Ramos (cell line): ENCODE measurements around the gene BIN1.

Experiments
- in situ Hi-C: fragments of 300-500 bp; cut with MboI; formaldehyde crosslinking; loops from one replicate; pipeline ENCODE4 v1.14.3; 2022; ENCODE audit warnings: low sequenced_read_pairs; ENCODE audit not compliant: unreplicated experiment

BIN1 gene, protein sequence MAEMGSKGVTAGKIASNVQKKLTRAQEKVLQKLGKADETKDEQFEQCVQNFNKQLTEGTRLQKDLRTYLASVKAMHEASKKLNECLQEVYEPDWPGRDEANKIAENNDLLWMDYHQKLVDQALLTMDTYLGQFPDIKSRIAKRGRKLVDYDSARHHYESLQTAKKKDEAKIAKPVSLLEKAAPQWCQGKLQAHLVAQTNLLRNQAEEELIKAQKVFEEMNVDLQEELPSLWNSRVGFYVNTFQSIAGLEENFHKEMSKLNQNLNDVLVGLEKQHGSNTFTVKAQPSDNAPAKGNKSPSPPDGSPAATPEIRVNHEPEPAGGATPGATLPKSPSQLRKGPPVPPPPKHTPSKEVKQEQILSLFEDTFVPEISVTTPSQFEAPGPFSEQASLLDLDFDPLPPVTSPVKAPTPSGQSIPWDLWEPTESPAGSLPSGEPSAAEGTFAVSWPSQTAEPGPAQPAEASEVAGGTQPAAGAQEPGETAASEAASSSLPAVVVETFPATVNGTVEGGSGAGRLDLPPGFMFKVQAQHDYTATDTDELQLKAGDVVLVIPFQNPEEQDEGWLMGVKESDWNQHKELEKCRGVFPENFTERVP

DNA sequence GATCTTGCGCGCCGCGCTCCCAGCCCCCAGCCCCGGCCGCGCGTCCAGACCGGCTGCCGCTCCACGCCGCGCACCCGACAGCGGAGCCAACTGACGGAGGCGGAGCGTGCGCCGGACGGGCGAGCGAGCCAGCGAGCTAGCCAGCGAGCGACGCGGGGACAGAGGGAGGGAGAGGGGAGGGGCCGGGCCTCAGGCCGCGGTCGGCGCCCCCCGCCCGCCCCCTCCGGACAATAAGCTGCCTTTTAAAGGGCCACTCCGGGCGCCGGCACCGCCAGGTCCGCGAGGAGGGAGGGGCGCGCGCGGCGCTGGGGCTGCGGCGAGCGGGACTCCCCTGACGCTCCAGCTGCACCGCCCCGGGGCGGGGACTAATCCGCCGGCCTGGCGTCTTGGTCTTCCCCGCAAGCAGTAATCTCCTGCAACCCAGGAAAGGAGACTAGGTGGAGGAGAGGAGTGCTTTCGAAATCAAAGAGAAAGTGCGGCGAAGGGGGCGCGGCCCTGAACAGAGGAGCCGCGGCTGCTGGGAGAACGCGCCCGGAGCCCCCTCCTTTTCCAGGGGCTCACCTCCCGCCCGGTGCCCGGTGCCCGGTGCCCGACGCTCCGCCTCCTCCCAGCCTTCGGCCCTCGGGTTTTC is at the start of gene BIN1:
Gene BIN1, minus strand, starts transcription at position 164 of the 631 bp plus-strand sequence. CDS start 211 bp downstream, outside the sequence.
- in situ Hi-C loops: no loop called here

DNA sequence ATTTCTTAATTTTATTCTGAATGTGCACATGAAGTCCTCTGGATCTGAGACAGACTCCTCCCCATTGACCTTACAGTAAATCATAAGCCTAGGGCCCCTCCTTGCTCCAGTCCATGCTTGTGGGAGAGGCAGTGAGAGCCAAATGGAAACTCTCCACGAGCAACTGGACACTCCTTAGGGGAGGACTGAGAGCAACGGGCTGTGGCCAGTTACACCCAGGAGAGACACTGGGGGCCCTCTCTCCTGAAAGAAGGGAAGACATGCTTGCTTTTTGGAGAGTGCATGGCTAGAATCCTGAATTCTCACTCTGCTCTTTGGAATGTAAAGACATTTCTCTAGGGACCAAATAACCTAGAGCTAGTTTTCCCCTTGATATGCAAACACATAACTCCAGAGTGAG is 49.0 kb upstream of the BIN1 start:
- in situ Hi-C loops: no loop called here

DNA sequence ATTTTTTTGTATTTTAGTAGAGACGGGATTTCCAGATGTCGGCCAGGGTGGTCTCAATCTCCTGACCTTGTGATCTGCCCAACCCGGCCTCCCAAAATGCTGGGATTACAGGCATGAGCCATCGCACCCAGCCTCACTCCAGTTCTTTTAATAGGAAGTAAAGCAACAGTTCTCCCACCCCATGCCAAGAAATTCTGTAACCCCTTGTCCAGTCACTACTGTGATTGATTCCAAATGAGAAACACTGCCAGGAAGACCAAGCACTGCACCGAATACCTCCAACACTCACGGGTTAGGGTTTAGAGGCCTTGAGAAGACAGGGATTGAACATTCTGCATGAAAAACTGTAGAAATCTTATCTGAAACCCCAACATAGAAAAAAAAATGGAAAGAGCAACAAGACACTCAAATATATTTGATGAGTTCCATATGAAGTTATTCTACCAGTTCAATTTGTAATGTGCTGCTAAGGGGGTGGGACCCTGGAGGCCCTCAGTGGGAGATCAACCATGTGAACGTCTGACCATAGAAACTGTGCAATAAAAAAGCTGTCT is 48.2 kb upstream of the BIN1 start:
- in situ Hi-C loops: no loop called here

DNA sequence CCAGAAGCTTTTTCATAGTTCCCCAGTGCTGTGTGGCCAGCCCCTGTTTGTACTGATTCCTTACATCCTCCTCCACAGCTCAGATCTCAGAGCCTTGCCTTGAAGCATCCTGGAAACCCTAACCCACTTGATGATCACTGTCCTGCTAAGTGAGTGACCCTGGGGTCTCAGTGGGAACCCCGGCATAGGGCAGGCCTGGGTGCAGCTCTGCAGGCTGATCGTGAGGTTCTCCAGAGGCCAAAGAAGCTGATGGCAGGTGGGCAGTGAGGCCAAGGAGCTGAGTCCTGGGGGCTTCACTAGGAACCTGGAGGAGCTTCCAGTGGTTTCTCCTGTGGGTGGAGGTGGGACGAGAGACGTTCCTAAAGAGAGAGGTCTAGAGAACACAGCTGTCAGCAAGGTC is 47.4 kb upstream of the BIN1 start:
- in situ Hi-C loops: no loop called here

DNA sequence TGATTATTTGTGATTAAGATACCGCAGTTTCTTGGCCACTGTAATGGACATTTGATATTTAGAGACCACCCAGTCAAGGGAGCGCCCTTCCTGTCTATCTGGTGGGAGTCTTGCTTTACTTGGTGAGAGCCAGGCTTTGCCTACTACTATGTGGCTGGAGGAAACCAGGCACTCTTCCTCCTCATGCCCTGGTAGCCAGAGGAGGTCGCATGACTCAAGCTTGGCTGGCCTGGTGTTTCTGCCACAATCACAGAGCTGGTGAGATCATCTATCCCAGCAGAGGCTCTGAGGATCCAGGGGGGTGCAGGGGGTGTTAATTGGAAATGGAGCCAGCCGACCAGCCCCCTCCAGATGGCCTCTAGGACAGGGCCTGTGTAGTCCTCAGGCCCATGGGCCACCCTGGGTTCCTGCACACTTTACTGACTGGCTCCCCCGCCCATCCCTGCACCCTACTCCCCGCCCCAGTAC is 46.8 kb upstream of the BIN1 start:
- in situ Hi-C loops: no loop called here

DNA sequence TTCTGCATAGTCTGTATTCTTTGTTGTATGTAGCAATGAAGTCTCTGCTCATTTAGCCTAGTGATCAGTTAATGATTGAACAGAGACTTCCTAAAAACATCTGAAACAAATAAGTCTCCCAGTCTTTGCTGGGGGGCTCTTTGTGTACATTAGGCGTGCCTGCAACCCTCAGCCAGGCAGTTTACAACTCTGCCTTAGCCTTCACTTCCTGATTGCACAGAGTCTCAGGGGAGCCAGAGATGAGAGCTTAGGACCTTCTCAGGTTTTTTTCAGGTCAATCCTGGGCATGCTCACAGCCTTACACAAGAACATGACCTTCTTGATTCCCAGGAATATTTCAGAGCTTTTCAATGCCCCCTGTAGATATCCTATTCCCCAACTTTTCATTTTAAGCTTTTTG is 44.0 kb upstream of the BIN1 start:
- in situ Hi-C loops: no loop called here

DNA sequence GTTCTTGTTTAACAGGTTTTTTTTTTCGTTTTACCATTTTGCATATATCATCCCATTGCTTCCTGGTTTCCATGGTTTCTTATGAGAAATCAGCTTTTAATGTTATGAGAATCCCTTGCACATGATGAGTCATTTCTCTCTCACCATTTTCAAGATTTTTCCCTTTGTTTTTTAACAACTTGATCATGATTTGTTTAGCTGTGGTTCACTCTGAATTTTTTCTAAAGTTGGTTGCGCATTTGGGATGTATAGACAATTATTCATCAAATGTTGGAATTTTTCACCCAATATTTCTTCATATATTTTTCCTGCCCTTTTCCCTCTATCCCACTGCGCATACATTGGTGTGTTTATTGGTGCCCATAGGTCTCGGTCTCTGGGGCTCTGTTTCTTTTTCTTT is 42.4 kb upstream of the BIN1 start:
- in situ Hi-C loops: no loop called here

DNA sequence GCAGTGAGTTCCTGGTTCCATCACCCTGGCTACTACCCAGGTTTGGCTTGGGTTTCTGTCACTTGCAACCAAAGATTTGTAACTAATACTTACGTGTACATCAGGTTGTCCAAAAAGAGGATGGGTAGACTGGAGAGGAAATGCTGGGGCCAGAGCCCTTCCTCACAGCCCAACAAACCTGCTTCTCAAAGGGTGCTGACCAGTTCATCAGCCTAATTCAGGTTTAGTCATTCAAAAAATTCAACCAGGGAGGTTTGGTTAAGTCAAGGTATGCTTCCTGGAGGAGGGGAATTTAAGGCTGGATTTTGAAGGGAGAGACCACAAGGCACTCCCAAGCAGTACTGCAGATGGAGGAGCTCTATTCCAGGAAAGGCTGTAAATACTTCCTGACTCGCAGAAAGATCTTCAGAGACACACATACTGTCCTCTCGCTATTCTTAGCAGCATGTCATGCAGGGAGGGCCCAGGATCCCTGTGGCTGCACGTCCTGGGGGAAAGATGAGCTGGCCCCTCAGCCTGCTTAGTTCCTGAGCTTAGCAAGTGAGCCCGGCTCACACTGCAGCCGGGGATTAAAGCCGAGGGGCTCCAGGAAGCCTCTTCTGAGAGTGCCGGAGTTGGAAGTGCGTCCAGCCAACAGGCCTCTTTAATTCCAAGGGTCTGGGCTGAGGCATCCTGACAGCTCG is 40.0 kb upstream of the BIN1 start:
- in situ Hi-C loops: no loop called here

DNA sequence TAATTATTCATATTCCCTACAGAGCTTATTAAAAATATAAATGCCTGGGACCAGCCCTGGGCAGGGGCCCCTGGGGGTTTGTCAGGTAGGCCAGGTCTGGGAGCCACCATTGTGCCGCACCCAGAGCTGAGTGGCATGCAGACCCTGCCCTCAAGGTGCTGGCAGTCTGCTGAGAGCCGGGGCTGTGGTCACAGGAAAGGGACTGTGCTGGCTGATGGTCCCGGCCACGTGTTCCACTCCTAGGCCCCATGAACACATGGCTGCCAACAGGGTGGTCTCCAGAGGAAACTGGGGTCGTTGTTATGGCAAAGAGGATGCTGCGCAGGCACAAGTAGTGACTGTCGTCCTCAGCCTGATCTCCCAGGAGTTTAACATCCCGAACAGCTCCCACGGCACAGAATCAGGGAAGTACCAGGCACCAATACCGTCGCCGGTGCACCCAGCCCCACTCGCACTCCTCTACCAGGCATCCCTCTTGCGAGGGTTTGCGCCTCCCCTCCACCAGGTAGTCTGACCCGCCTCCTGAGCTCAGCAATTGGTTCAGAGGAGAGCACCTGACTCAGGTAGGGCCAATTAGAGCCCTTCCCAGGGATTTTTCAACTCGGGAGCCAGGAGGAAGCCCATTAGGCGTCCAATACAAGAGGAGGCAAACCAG is 39.2 kb upstream of the BIN1 start:
- in situ Hi-C loops: no loop called here

DNA sequence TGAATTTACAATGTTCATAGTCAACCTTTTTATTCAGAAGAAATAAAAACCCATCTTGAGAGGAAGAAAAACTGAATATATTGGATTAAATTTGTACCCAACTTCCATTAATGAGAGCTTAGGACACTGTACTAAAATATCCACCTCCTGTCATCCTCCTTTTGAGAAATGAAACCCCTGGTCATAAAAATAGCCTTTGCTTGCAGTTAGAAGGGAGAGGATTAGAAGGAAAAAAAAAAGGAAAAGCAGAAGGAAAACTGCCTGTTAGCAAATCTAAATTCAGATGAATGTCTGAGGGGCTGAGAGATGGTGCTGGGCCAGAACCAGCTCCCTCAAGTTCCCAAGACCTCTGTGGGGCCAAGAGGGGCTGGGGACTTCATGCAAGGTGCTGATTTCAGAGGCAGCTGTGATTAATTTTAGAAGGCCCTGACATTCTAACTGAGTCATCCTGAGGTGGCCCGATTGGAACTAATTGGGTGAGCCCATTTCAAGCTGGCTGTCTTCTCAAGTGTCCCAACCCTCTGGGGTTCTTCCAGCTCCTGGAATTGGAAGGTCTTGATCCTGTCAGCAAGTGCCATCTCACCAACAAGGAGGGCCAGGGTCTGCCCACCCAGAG is 38.4 kb upstream of the BIN1 start:
- in situ Hi-C loops: no loop called here

DNA sequence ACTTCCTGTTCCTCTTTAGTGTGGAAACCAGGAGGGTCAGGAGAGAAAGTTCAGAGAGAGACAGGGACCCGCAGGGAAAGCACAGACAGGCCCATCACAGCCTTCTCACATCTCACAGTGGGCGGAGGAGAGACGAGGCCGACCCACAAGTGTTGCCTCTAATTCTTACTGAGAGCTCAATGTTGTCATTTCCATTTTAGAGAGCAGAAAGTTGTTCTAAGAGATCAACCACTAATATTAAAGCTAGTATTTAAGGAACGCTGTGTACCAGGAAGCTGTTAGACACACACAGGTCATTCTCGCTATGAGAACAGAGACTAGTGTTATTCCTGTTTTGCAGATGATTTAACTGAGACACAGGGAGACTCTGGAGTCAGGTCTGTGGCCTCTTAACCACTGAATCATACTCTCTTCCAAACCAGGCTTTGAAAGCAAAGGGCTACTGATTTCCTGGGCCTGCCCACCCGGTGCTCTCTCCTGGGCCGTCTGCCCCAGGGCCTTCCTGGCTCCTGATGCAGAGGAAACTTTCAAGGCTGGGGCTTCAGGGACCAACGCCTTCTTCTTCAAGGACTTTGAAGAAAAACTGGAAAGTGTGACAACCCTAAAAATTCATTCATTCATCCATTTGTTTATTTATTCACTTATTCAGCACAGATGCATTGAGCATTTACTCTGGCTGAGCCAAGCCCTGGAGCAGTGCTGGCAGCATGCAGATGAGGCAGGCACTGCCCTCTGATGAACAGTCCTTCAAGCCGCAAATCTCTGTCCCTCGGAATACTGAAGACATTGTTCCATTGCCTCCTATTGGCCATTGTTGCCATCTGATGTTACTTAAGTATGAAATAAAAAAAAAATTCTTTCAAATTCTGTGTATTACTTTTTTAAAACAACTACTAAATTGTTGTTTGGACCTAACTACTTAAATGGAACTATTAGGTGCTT is 37.2 kb upstream of the BIN1 start:
- in situ Hi-C loops: no loop called here

DNA sequence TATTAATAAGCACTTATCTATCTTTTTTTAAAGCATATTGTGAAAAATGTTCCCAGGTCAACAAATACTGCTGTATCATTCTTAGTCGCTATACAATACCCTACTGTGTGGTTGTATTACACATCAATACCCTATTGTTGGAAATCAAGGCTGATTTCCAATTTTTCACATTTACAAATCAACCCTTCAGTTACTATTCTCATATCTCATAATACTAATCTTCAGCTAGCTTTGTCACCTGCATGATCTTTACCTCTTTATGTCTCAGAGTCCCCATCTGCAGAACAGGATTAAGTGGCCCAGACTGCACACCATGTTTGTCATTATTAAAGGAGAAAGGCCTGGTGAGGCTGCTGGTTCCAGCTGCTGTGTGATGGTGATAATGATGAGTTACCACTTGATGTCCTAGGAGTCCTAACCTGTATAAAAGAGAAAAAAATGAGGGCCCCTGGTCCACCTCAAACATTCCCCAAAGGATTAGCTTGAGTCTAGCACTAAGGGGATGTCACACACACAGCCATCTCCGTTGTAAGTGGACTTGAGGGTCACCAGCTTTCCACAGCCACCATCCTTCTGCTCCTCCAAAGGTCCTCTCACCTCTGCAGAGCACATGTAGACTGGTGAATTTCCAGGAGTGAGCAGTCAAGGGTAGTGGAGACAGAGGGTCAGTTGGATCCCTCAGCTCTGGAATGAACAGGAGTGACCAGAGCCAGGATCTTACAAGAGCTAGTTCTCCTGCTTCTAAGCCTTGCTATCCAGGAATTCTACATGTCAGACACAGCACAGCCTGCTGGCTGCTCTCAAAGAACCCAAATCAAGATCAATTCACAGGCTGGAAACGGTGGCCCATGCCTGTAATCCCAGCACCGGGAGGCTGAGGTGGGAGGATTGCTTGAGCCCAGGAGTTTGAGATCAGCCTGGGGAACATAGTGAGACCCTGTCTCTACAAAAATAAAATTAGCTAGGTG is 36.0 kb upstream of the BIN1 start:
- in situ Hi-C loops: no loop called here

DNA sequence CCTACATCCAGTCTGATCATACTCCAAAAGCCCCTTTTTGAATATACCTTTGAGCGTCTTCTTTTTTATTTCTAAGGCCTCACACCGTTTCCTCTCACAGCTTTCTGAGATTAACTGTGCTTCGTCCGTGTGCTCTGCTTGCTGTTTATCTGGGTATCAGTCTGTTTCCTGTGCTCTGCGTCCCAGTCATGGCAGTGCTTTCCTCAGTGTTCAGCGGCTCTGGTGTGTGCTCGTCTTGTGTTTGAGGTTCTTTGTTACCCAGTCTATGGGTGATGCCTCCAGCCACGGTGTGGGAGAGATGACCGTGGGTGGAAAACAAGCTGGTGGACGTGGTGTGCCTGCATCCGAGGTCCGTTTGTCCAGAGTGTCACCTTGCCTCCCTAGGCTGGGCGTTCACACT is 33.6 kb upstream of the BIN1 start:
- in situ Hi-C loops: no loop called here

DNA sequence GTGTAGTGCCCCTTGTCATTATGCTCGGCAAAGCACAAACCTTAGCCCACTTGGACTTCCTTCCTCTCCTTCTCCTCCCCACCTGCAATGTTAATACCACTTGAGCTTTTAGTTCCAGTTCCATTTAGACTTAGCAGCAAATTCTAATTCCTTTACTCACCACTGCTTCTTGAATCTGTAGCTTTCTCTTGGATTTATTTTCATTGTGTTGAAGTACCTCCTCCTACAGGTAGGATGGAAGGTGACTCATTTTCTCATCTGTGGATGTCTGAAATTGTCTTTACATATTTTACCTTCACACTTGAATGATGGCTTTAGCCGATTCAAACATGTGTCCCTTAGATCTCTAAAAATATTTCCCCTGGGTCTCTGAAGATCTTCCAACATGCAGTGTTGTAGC is 32.8 kb upstream of the BIN1 start:
- in situ Hi-C loops: no loop called here

DNA sequence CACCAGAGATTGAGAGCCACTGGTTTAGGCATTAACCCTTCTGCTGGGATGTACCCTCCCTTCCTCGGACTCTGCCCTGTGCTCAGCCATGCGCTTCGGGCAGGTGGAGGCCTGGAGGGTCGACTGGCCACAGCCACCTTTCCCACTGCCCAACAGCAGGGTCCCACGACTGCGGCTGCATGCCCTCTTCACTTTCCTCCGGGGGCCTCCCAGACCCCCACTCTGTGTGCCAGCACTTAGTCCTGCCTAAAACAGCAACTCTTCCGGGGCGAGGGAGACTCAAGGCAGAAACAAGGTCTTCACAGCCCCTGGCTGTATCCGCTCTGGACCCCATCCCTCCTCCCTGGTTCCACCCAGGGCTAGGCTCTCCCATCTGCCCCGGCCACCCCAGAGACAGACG is 31.3 kb upstream of the BIN1 start:
- in situ Hi-C loops: no loop called here

DNA sequence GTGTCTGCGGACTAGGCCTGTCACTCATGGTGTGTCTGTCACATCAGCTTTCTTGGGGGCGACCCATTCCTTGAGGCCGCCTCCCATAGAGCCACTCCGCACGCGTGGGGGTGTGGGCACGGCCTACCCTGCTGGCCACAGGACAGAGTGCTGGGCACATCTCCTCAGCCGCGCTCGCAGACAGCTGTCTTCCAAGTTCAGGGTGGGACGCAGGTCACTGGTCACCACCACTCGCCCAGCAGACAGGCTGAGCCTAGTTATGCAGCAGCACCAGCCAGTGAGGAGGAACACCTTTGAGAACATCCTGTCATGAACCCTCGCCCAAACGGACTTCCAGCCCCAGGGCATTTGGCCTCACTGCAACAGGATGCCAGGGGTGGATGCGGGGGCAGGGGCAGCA is 30.8 kb upstream of the BIN1 start:
- in situ Hi-C loops: no loop called here

DNA sequence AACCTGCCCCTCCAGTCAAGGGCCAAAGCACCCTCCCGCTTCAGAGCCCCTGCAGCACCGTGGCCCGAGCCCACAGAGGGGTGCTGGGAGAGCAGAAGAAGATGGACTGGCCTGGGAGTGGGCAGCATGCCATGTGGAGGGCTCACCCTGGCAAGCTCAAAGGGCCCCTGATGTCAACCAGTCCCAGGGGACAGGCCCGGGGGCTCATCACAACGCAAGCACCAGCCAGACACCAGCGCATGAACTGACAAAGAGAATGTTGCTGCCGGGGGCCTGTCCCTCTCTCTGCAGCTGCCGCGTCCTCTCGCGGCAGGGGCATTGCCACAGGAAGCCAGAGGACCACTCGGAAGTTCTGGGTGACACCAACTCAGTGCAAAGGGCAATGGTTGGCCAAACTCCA is 30.3 kb upstream of the BIN1 start:
- in situ Hi-C loops: no loop called here
